Activated T-cell treated with anti-CD3 and anti-CD28 coated beads, Interleukin-2, amount 50 U/mL, for 24 hours (primary cell): Measurements from ENCODE around the gene FMR1NB.

Experiments used
- DNase-seq: peaks from one replicate; pipeline ENCODE4 v3.0.0-alpha.2; 2020
- H3K27ac Mint-ChIP-seq: 2 replicates; pipeline ENCODE4 v1.8.0; 2020; ENCODE audit warnings: mild to moderate bottlenecking, mixed read lengths
- H3K27me3 Mint-ChIP-seq: 2 replicates; pipeline ENCODE4 v1.8.0; 2020; ENCODE audit warnings: mixed read lengths
- H3K36me3 Mint-ChIP-seq: 2 replicates; pipeline ENCODE4 v1.8.0; 2020; ENCODE audit warnings: low read depth, mixed read lengths
- H3K4me1 Mint-ChIP-seq: 2 replicates; pipeline ENCODE4 v1.8.0; 2020; ENCODE audit warnings: low read depth, mixed read lengths
- H3K4me3 Mint-ChIP-seq: 2 replicates; pipeline ENCODE4 v1.8.0; 2020; ENCODE audit warnings: mild to moderate bottlenecking, moderate library complexity, mixed read lengths
- H3K9me3 Mint-ChIP-seq: 2 replicates; pipeline ENCODE4 v1.8.0; 2020; ENCODE audit warnings: mixed read lengths

Gene FMR1NB

DNA sequence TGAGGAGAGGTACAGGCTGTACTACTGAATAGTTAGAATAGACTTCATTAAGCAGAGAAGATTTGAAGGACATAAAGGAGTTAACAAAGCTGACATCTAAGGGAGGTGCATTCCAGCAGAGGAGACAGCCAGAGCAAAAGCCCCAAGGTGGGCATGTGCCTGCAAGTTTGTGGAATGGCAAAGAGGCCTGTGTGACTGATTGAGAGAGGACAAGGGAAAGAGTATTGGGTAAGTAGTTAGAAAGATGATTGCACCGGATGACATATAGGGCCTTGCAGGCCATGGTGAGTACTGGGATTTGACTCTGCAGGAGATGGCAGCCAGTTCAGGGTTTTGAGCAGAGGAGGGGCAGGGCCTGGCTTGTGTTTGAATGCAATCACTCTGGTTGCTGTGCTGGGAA lies 55.9 kb downstream of the FMR1NB start:
- H3K4me3 Mint-ChIP-seq = no peak overlapping the region
- DNase-seq = no peak
- H3K27me3 Mint-ChIP-seq = peaks cover 8% of the 10 kb centered on the region
- H3K36me3 Mint-ChIP-seq = no peaks in the 10 kb centered on the region
- H3K4me1 Mint-ChIP-seq = no peaks in the 10 kb centered on the region
- no peaks in the 10 kb centered on the region for H3K9me3 Mint-ChIP-seq
- H3K27ac Mint-ChIP-seq = no peak overlapping the region

DNA sequence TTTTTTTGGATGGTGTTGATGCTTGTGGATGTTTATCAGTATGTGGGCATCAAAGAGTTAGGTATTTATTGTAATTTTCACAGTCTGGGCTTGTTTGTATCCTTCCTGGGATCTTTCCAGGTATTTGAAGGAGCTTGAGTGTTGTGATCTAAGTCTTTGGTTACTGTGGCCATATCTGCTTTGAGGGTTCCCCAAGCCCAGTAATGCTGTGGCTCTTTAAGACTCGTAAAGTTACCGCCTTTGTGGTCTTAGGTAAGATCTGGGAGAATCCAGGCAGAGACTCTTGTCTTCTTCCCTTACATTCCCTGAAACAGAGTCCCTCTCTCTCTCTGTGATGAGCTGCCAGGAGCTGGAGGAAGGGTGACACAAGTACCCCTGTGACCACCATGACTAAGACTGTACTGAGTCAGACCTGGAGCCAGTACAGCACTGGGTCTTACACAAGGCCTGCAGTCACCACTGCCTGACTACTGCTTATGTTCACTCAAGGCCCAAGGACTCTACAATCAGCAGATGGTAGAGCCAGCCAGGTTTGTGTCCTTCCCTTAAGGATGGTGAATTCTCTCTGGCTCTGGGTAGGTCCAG lies 62.2 kb downstream of the FMR1NB start:
- H3K36me3 Mint-ChIP-seq = no peaks in the 10 kb centered on the region
- no peak for DNase-seq
- H3K4me1 Mint-ChIP-seq = no peaks in the 10 kb centered on the region
- no peak overlapping the region for H3K4me3 Mint-ChIP-seq
- no peak overlapping the region for H3K27ac Mint-ChIP-seq
- peaks cover 13% of the 10 kb centered on the region for H3K27me3 Mint-ChIP-seq
- no peaks in the 10 kb centered on the region for H3K9me3 Mint-ChIP-seq

DNA sequence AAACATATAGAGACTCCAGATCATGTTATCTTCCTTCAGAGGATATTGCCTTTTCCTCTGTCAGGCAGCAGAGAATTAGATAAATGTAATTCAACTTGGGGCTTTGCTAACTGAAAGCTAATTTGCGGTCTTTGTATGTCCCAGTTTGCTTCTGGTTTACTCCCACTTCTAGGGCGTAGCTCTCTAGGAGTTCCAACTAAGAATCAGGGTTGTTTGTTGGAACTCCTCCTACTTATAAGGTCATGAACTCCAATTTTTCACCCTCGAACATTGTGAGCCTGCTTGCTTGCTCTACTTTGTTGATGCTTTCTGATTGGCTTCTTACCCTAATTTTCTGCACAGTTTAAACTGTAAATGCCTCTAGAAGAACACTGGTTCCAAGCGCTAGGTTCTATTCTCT lies 66.1 kb downstream of the FMR1NB start:
- H3K27me3 Mint-ChIP-seq = peaks cover 24% of the 10 kb centered on the region
- DNase-seq = no peak
- H3K27ac Mint-ChIP-seq = no peak overlapping the region
- H3K4me3 Mint-ChIP-seq = no peak overlapping the region
- no peaks in the 10 kb centered on the region for H3K36me3 Mint-ChIP-seq
- H3K9me3 Mint-ChIP-seq = no peaks in the 10 kb centered on the region
- no peaks in the 10 kb centered on the region for H3K4me1 Mint-ChIP-seq

DNA sequence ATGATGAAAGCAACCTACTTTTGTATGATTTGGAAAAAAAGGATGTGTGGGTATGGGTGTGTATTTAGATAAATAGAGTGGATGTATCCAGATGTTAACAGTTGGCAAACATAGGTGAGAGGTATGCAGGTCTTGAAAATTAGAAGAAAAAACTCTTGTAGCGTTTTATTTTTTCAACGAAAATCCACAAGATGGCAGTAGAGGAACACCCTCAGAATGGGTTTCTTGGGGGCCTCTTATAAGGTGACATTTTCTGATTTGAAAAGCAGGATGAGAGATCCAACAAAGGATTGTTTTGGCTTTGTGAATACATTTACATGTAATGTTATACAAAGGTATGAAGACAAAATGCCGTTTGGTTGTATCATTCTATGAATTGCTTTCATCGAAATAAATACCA lies 68.3 kb downstream of the FMR1NB start:
- no peak for DNase-seq
- Mint-ChIP-seq H3K4me1 (no peaks in the 10 kb centered on the region), H3K36me3 (no peaks in the 10 kb centered on the region), H3K27ac (no peak overlapping the region), H3K27me3 (peaks cover 33% of the 10 kb centered on the region), H3K4me3 (no peak overlapping the region), H3K9me3 (no peaks in the 10 kb centered on the region)

DNA sequence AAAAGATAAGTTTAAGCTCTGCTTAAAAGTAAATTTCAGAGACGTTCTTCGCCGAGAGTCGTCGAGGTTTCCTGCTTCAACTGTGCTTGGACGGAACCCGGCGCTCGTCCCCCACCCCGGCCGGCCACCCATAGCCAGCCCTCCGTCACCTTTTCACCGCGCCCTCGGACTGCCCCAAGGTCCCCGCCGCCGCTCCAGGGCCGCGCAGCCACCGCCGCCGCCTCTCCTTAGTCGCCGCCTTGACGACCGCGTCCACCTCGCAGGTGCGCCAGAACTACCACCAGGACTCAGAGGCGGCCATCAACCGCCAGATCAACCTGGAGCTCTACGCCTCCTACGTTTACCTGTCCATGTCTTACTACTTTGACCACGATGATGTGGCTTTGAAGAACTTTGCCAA lies 70.8 kb downstream of the FMR1NB start:
- Mint-ChIP-seq H3K27ac (no peak overlapping the region), H3K4me3 (no peak overlapping the region), H3K36me3 (no peaks in the 10 kb centered on the region), H3K4me1 (no peaks in the 10 kb centered on the region), H3K9me3 (no peaks in the 10 kb centered on the region), H3K27me3 (peaks cover 43% of the 10 kb centered on the region)
- DNase-seq = no peak

GRCh38 chrX:148067285-148067684 lies 86.1 kb downstream of the FMR1NB start:
- H3K27me3 Mint-ChIP-seq = peaks cover 46% of the 10 kb centered on the region
- DNase-seq = no peak
- H3K9me3 Mint-ChIP-seq = peaks cover 4% of the 10 kb centered on the region
- H3K36me3 Mint-ChIP-seq = no peaks in the 10 kb centered on the region
- no peaks in the 10 kb centered on the region for H3K4me1 Mint-ChIP-seq
- H3K4me3 Mint-ChIP-seq = no peak overlapping the region
- H3K27ac Mint-ChIP-seq = no peak overlapping the region

- Mint-ChIP-seq H3K27ac (no peak overlapping the region), H3K9me3 (peaks cover 2% of the 10 kb centered on the region), H3K4me1 (no peaks in the 10 kb centered on the region), H3K36me3 (no peaks in the 10 kb centered on the region), H3K27me3 (peaks cover 41% of the 10 kb centered on the region), H3K4me3 (no peak overlapping the region)
- DNase-seq = no peak
These were observed 88.8 kb downstream of the FMR1NB start for GRCh38 chrX:148069759-148070503.

GRCh38 chrX:148070504-148070877 lies 89.4 kb downstream of the FMR1NB start:
- peaks cover 2% of the 10 kb centered on the region for H3K9me3 Mint-ChIP-seq
- no peaks in the 10 kb centered on the region for H3K4me1 Mint-ChIP-seq
- no peak for DNase-seq
- peaks cover 41% of the 10 kb centered on the region for H3K27me3 Mint-ChIP-seq
- H3K27ac Mint-ChIP-seq = no peak overlapping the region
- H3K4me3 Mint-ChIP-seq = no peak overlapping the region
- no peaks in the 10 kb centered on the region for H3K36me3 Mint-ChIP-seq
